Measurements from ENCODE around the gene SNX5.
A peak's percentile ranks its signal among the peaks of the same experiment; 100 is the strongest.

Gene SNX5

DNA sequence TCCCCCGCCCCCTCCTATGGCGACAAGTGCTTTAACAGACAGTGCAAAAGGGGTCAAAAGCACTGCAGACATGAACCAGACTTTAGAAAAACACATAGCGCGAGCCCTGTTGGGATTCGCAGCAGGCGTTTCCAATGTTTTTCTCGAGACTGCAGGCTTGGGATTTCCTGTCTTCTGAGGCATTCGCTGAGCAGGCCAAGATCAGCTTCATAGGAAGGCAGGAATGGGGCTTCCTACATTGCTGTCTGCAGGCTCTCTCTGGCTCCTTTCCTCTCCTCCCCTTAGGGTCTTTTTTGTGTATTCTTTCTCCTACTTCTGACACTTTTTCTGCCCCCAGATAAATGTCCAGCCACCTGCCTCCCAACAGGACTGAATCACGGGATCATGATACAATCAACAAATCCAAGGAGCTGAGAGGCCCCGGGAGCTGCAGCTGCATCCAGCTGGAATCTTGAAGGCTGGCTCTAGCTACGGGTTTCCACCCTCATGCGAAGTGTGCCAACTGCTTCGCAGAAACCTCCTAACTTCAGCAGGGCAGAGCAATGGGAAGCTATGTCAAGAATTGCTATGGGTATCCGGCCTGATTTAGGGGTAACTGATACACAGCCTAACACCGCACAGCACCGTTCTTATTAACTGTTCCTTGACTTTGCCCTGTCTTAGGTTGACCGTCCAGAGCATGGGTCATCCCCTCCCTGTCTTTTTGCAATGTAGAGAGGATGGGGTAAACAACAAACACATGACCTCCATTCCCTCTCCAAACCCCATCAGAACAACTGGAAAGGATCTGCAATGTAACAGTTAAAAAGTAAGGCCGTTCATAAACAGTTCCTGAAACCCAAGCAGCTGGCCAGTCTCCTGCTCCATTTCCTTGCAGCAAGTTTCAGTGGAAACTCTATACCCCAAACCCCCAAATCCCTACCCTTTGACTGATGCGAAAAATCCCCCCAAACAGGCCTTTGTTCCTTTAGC is 31.5 kb downstream of the SNX5 start:
- peak overlapping the region; percentile 11 for H3K4me3 ChIP-seq (ENCODE audit: low read depth, low read length)
- peak; percentile 86 for DNase-seq (ENCODE audit: low read depth)
- TF ChIP-seq, protein P1, sequence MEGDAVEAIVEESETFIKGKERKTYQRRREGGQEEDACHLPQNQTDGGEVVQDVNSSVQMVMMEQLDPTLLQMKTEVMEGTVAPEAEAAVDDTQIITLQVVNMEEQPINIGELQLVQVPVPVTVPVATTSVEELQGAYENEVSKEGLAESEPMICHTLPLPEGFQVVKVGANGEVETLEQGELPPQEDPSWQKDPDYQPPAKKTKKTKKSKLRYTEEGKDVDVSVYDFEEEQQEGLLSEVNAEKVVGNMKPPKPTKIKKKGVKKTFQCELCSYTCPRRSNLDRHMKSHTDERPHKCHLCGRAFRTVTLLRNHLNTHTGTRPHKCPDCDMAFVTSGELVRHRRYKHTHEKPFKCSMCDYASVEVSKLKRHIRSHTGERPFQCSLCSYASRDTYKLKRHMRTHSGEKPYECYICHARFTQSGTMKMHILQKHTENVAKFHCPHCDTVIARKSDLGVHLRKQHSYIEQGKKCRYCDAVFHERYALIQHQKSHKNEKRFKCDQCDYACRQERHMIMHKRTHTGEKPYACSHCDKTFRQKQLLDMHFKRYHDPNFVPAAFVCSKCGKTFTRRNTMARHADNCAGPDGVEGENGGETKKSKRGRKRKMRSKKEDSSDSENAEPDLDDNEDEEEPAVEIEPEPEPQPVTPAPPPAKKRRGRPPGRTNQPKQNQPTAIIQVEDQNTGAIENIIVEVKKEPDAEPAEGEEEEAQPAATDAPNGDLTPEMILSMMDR (conservative IDR thresholded peaks at IDR 0.05; ENCODE audit: low read depth, low read length) = no peak

DNA sequence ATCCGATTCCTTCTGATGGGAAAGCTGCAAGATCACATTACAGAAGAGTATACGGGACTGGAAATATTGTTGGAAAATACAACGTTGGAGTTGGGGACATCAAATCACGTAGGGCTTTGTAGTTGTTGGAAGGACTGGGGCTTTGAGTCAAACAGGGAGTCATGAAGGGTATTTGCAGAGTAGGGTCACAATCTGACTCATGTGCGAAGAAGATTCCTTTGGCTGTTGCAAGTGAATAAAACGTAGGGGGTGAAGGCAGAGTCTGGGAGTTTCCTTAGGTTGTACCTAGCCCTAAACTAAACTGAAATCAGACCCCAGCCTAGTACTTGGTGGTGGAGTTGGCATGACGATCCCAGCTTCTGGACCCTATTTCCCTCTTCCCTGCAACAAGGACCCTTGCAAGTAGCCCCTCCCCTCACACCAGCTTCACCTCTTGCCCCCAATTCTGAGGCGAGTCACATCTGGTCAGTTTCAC is 32.3 kb downstream of the SNX5 start:
- DNase-seq (ENCODE audit: low read depth) = peak; percentile 77
- TF ChIP-seq, protein P1 (conservative IDR thresholded peaks at IDR 0.05; ENCODE audit: low read depth, low read length) = no peak
- peak overlapping the region; percentile 11 for H3K4me3 ChIP-seq (ENCODE audit: low read depth, low read length)

DNA sequence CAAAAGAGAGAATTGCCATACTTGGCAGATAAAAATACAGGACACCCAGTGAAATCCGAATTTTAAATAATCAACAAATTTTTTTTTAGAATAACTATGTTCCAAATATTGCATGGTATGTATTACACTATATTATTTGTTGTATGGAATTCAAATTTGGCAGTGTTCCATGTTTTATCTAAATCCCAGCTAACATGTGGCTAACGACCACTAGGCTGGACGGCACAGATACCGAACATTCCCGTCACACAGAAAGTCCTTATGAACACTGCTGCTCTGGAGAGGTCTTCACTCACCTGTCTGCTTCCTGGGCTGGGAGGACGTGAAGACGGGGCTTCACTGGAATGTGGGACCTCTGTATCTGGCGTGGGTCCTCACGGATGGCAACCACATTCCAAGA is 32.8 kb downstream of the SNX5 start:
- peak; percentile 42 for DNase-seq (ENCODE audit: low read depth)
- TF ChIP-seq, protein P1 (conservative IDR thresholded peaks at IDR 0.05; ENCODE audit: low read depth, low read length) = no peak
- H3K4me3 ChIP-seq (ENCODE audit: low read depth, low read length) = no peak overlapping the region

DNA sequence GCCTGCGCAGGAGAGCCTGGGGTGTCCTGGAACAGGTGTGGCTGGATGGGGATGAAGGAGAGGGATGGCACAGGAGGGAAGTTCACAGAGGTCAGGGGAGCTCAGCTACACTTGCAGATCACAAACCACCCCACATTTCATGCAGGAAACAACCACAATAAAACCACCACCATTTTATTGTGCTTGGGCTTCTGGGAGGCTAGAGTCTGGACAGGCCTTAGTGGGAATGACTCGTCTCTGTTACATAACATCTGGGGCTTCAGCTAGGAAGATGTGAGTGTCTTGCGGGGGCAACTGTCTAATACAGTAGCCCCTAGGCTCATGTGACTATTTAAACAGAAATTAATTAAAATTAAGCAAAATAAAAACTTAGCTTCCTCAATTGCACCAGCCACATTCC is 33.4 kb downstream of the SNX5 start:
- no peak for DNase-seq (ENCODE audit: low read depth)

DNA sequence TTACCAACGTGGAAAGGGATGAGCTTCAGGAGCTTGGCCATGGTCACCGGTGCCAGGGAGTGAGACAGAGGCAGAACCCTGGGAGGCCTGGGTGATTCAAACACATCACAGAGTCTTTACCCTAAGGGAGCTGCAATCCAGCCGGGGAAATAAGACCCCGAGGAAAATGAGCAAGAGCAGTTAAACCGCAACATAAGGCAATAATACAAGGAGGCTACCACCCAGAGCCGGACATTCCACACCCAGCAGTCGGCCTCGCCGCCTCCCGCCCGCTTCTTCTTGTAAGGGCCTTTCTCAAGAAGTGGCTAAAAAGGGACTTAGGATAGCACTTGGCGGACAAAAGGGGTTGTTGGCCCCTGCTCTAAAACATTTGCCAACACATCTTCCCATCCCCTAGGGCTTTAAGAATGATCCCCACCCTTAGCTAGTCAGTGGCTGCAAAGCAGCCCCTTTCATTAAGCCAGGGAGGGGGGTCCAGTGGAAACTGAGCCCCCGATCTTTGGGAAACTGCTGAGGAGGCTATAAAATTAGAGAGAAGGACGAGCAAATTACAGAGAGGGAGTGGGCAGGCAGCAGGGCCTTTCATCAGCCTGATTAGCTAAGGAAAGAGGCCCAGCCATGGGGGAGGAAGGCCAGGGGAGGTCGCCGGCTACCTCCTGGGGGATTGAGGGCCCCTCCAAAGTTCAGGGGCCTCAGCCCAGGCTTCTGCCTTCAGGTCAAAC is 34.3 kb downstream of the SNX5 start:
- no peak overlapping the region for H3K4me3 ChIP-seq (ENCODE audit: low read depth, low read length)
- peak; percentile 92 for DNase-seq (ENCODE audit: low read depth)
- TF ChIP-seq, protein P1 (conservative IDR thresholded peaks at IDR 0.05; ENCODE audit: low read depth, low read length) = no peak

More for the DNA sequence above, 33.4 kb downstream of the SNX5 start:
- no peak overlapping the region for H3K4me3 ChIP-seq (ENCODE audit: low read depth, low read length)
- TF ChIP-seq, protein P1 (conservative IDR thresholded peaks at IDR 0.05; ENCODE audit: low read depth, low read length) = no peak

DNA sequence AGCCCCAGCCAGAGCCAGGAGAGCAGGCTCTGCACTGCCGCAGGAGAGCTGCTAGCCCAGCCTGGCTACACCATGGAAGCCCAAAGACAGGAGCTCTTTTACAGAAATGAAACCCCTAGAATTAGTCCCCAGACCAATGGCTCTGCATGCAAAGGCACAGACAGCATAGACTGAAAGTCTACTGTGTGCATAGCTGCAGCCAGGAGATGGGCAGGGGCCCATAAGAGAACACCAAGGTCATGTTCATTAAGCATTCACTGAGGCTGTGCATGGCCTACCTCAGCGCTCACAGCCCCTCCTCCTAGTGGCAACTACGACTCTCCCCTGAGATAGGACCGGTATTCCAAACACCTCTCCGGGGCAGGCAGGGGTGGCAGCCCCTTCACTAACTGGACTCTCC is 34.9 kb downstream of the SNX5 start:
- TF ChIP-seq, protein P1 (conservative IDR thresholded peaks at IDR 0.05; ENCODE audit: low read depth, low read length) = no peak
- no peak overlapping the region for H3K4me3 ChIP-seq (ENCODE audit: low read depth, low read length)
- no peak for DNase-seq (ENCODE audit: low read depth)
